Measurements from ENCODE around the gene KIF15.
"Not testable (repeated sequence)": the region's sequence is repeated elsewhere in the genome, so short reads cannot be mapped to it uniquely, and the experiment has no call there.

Gene KIF15

DNA sequence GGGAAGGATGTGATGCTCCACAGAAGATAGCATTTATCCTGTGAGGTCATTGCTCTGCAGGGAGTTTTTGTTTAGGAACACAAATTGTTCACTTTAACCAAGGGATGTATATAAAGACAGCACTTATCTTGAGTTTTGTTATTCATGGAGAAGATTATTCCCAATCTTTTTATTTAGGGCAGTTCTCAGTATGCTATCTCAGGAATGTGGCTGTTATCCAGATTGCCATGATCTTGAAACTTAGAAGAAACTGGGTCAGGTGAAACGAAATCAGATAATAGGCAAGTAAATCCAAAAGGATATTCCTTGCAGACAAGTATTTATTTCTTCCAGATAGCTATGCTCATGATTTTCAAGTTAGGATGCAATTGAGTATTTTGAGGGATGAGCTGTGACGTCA is 80.8 kb downstream of the KIF15 start:
- H3K4me2 ChIP-seq (ENCODE audit: insufficient read depth, low read length): no peak overlapping the region
- DNase-seq (no peak), ATAC-seq (ENCODE audit: insufficient read depth, low read depth) (no peak)
- H2AFZ ChIP-seq (ENCODE audit: low read depth, low read length): no peak overlapping the region
- no peaks in the 10 kb centered on the region for H3K27me3 ChIP-seq (ENCODE audit: insufficient read depth, low read length, poor library complexity)
- no peak overlapping the region for H3K9ac ChIP-seq (ENCODE audit: low read depth, low read length)
- no peak for TF ChIP-seq EZH2 (IDR thresholded peaks at IDR 0.05; ENCODE audit: borderline replicate concordance, low read depth, low read length, severe bottlenecking)
- TF ChIP-seq, protein P1, sequence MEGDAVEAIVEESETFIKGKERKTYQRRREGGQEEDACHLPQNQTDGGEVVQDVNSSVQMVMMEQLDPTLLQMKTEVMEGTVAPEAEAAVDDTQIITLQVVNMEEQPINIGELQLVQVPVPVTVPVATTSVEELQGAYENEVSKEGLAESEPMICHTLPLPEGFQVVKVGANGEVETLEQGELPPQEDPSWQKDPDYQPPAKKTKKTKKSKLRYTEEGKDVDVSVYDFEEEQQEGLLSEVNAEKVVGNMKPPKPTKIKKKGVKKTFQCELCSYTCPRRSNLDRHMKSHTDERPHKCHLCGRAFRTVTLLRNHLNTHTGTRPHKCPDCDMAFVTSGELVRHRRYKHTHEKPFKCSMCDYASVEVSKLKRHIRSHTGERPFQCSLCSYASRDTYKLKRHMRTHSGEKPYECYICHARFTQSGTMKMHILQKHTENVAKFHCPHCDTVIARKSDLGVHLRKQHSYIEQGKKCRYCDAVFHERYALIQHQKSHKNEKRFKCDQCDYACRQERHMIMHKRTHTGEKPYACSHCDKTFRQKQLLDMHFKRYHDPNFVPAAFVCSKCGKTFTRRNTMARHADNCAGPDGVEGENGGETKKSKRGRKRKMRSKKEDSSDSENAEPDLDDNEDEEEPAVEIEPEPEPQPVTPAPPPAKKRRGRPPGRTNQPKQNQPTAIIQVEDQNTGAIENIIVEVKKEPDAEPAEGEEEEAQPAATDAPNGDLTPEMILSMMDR (IDR thresholded peaks at IDR 0.05; ENCODE audit: borderline replicate concordance, extremely low read depth, low read length, poor library complexity, severe bottlenecking): no peak
- no peak overlapping the region for H3K27ac ChIP-seq (ENCODE audit: low read length)
- H4K20me1 ChIP-seq (ENCODE audit: insufficient read depth, low read length): no peaks in the 10 kb centered on the region
- no peaks in the 10 kb centered on the region for H3K4me1 ChIP-seq (ENCODE audit: insufficient read depth, low read length)
- H3K36me3 ChIP-seq (ENCODE audit: insufficient read depth, low read length): peaks cover 99% of the 10 kb centered on the region
- H3K79me2 ChIP-seq (ENCODE audit: insufficient read depth, low read length): no peaks in the 10 kb centered on the region
- no peaks in the 10 kb centered on the region for H3K9me3 ChIP-seq (ENCODE audit: insufficient read depth, low read length, severe bottlenecking)
- no peak overlapping the region for H3K4me3 ChIP-seq (ENCODE audit: low read depth in 1 of 2, low read length in 2 of 2)

DNA sequence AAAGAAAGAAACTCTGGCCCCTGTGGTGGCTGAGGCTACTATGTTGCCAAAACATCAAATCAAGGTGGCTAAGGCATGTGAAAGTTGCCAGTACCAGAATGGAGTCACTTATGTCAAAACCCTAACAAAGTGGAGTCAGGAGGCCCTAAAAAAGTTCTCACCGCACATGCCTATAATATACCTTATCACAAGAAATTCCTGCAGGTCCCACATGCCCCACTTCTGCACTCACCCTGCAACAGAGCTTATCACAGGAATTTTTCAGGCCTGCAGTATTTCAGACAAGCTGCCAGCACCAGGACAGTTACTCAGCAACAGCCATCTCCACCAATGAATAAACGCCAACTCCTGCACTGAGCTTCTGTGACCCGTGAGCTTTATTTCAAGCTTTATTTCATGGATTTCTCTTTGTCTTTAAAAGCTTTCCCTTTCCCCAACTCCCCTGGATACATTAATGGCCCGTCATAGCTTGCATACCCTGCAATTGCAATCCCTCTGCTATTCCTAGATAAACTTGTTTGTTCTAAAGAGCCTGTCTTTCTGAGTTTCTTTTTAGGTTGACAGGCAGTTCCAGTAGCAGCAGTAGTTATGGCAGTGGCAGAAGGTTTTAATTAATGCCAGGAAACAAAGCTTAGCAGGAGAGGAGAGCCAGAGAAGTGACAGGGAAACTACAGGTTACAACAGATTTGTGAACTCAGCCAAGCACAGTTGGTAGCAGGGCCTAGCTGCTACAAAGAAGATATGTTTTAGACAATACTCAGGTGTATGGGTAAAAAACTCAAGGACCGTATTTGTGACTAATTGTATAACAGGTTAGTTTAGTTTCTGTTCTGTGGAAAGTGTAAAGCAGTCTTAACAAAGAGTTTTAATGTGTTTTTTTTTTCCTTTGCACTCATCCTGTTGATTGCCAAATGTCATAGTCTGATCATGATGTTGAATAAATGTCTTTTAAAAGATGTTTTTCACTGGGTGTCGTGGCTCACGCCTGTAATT is 84.2 kb downstream of the KIF15 start:
- Histone ChIP-seq H3K4me2 (ENCODE audit: insufficient read depth, low read length) (no peak overlapping the region), H3K79me2 (ENCODE audit: insufficient read depth, low read length) (no peaks in the 10 kb centered on the region), H3K27me3 (ENCODE audit: insufficient read depth, low read length, poor library complexity) (no peaks in the 10 kb centered on the region), H3K4me1 (ENCODE audit: insufficient read depth, low read length) (no peaks in the 10 kb centered on the region), H3K27ac (ENCODE audit: low read length) (no peak overlapping the region), H2AFZ (ENCODE audit: low read depth, low read length) (no peak overlapping the region), H3K4me3 (ENCODE audit: low read depth in 1 of 2, low read length in 2 of 2) (no peak overlapping the region), H3K9me3 (ENCODE audit: insufficient read depth, low read length, severe bottlenecking) (no peaks in the 10 kb centered on the region), H4K20me1 (ENCODE audit: insufficient read depth, low read length) (no peaks in the 10 kb centered on the region), H3K36me3 (ENCODE audit: insufficient read depth, low read length) (peaks cover 95% of the 10 kb centered on the region), H3K9ac (ENCODE audit: low read depth, low read length) (no peak overlapping the region)
- ATAC-seq (ENCODE audit: insufficient read depth, low read depth) (no peak), DNase-seq (no peak)
- TF ChIP-seq EZH2 (IDR thresholded peaks at IDR 0.05; ENCODE audit: borderline replicate concordance, low read depth, low read length, severe bottlenecking): no peak
- TF ChIP-seq, protein P1 (IDR thresholded peaks at IDR 0.05; ENCODE audit: borderline replicate concordance, extremely low read depth, low read length, poor library complexity, severe bottlenecking): no peak

DNA sequence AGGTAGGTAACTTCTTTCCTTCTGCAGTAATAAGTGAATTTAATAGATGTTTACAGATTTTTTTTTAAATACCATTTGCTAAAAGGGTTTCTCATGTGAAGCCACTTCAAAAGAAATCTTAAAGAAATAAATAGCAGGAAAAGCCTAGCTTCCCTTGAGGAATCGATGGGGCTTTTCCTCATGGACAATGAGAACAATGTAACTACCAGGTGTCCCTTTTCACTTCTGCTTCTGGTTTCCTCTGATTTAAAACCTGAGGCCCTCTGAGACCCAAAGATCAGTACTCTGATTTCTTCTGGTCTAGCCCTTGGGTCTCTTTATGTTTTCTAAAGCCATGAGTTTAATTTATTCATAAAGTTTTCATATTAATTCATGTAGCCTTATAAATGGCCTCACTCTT is 87.0 kb downstream of the KIF15 start:
- Histone ChIP-seq H3K4me2 (ENCODE audit: insufficient read depth, low read length) (no peak overlapping the region), H3K36me3 (ENCODE audit: insufficient read depth, low read length) (peaks cover 95% of the 10 kb centered on the region), H2AFZ (ENCODE audit: low read depth, low read length) (no peak overlapping the region), H3K27me3 (ENCODE audit: insufficient read depth, low read length, poor library complexity) (no peaks in the 10 kb centered on the region), H3K4me3 (ENCODE audit: low read depth in 1 of 2, low read length in 2 of 2) (no peak overlapping the region), H3K79me2 (ENCODE audit: insufficient read depth, low read length) (no peaks in the 10 kb centered on the region), H3K9me3 (ENCODE audit: insufficient read depth, low read length, severe bottlenecking) (no peaks in the 10 kb centered on the region), H3K27ac (ENCODE audit: low read length) (no peak overlapping the region), H3K4me1 (ENCODE audit: insufficient read depth, low read length) (no peaks in the 10 kb centered on the region), H4K20me1 (ENCODE audit: insufficient read depth, low read length) (no peaks in the 10 kb centered on the region), H3K9ac (ENCODE audit: low read depth, low read length) (no peak overlapping the region)
- no peak for TF ChIP-seq EZH2 (IDR thresholded peaks at IDR 0.05; ENCODE audit: borderline replicate concordance, low read depth, low read length, severe bottlenecking)
- TF ChIP-seq, protein P1 (IDR thresholded peaks at IDR 0.05; ENCODE audit: borderline replicate concordance, extremely low read depth, low read length, poor library complexity, severe bottlenecking): no peak
- no peak for DNase-seq
- ATAC-seq (ENCODE audit: insufficient read depth, low read depth): no peak

DNA sequence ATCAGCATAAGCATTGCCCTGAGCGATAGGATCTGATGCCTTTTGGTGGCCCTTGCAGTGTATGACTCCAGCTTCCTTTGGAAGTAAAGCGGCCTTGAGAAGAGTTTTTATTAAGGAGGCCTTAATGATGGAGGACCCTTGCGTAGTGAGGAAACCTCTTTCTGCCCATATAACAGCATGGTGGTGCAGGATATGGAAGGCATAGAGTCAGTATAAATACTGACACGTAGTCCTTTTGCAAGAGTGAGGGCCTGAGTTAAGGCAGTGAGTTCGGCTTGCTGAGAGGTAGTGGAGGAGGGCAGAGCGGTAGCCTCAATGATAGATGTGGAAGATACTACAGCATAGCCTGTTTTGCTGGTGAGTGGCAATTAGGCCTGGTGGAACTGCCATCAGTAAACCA is 95.1 kb downstream of the KIF15 start:
- peaks cover 54% of the 10 kb centered on the region for H3K36me3 ChIP-seq (ENCODE audit: insufficient read depth, low read length)
- H4K20me1 ChIP-seq (ENCODE audit: insufficient read depth, low read length); H3K4me1 ChIP-seq (ENCODE audit: insufficient read depth, low read length); H2AFZ ChIP-seq (ENCODE audit: low read depth, low read length); H3K27me3 ChIP-seq (ENCODE audit: insufficient read depth, low read length, poor library complexity); DNase-seq; H3K4me3 ChIP-seq (ENCODE audit: low read depth in 1 of 2, low read length in 2 of 2); H3K9me3 ChIP-seq (ENCODE audit: insufficient read depth, low read length, severe bottlenecking); ATAC-seq (ENCODE audit: insufficient read depth, low read depth); H3K9ac ChIP-seq (ENCODE audit: low read depth, low read length); H3K4me2 ChIP-seq (ENCODE audit: insufficient read depth, low read length); H3K79me2 ChIP-seq (ENCODE audit: insufficient read depth, low read length); H3K27ac ChIP-seq (ENCODE audit: low read length): not testable (repeated sequence)

Measured in DND-41 (cell line).